HG02759 (cell line): Measurements from ENCODE around the gene NOBOX.
"Not testable (repeated sequence)": the region's sequence is repeated elsewhere in the genome, so short reads cannot be mapped to it uniquely, and the experiment has no call there.

ENCODE experiments used
- ATAC-seq: cut with Tn5 transposase; IDR thresholded peaks from one replicate; pipeline ENCODE4 v1.9.1; 2021; ENCODE audit warnings: mild to moderate bottlenecking, moderate library complexity; ENCODE audit not compliant: unreplicated experiment

Gene NOBOX

DNA sequence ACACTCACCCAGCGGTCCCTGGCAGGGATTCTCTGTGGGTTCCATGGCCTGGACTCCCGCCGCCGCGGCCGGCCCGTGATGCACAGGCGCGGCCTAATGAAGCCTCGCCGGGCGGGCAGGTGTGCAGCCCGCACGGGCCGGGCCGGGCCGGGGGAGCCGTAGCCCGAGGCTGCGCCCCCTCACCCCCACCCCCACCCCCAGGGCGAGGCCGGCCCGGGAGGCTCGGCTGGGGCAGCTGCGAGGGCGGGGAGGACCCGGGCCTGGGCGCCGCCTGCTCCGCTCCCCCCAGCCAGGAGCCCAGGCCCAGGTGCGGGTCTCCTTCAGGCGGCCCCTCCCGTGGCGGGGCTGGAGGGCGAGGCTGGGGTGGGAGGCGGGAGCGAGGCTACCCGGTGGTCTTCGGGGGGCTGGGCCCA lies at the start of gene NOBOX:
TSS of gene NOBOX (minus strand) at position 45 of the 413 bp plus-strand sequence.
- no peak for ATAC-seq

- peak; percentile 75 for ATAC-seq
Measured at GRCh38 chr7:144452064-144452463, 48.6 kb upstream of the NOBOX start.

- ATAC-seq: no peak
Measured at GRCh38 chr7:144445590-144445989, 42.1 kb upstream of the NOBOX start.

DNA sequence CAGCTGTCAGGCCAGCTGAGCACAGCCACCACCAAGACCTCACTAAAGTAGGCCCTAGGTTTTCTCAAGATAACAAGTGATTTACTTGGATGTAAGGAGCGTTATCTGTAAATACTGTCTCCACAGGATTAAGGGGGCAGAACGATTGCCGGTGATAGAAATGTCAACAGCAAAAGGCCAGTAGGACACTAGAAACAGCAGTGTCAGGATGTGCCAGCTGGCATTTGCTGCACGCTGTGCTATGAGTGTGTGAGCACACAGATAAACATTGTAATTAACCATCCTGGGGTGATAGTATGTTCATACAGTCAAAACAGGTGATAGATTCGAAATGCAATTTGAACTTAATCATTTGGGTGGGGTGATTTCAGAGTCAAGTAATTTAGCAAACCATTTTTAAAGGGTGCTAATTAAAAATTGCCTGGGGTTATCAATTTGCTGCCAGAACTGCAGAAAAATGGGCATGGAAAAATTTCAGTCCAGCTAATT lies 36.3 kb upstream of the NOBOX start:
- no peak for ATAC-seq

DNA sequence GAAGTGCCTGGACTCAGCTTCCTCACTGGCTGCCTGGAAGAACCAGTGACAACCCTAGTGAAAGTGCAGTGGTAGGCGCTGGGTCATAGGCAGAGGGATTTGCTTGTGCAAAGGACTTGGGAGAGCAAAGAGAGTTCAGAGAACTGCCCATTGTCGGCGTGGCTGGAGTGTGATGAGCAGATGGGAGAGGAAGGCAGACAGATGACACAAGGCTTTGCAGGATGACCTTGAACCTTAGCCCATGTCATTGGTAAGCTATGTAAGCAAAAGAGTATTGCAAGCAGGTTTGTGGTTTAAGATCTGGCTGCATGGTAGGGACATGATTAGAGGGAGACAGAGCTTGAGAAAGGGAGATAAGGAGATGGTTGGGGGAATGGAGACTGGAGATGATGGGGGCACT lies 35.3 kb upstream of the NOBOX start:
- ATAC-seq: no peak

- peak; percentile 76 for ATAC-seq
Measured at GRCh38 chr7:144437370-144438191, 34.1 kb upstream of the NOBOX start.

DNA sequence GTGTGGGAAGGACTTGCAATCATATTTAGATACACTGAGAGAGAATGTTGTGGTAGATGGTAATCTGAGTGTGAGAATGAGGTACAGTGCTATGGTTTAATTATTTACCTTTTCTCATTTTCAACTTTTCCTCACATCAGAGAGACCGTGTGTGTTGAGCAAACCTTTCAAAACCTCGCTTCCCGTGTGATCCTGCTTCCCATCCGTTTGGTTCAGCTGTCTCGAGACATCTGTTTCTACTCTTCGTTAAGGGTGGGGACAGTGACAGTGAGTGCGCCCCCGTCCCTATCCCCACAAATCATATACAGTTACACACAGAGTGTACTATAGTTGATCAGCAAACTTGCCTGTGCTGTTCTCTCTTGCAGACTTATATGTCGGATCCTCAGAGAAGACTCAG lies 33.0 kb upstream of the NOBOX start:
- no peak for ATAC-seq

DNA sequence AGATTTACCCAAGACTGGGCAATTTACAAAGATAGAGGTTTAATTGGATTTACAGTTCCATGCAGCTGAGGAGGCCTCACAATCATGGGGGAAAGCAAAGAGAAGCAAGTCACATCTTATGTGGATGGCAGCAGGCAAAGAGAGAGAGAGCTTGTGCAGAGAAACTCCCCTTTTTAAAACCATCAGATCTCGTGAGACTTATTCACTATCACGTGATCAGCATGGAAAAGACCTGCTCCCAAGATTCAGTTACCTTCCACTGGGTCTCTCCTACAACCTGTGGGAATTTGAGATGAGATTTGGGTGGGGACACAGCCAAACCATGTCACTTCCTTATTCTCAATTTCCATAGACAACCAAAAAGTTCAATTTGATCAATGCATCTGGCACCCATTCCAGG lies 24.9 kb upstream of the NOBOX start:
- ATAC-seq: no peak

GRCh38 chr7:144427539-144427938 lies 24.0 kb upstream of the NOBOX start:
- ATAC-seq: not testable (repeated sequence)

DNA sequence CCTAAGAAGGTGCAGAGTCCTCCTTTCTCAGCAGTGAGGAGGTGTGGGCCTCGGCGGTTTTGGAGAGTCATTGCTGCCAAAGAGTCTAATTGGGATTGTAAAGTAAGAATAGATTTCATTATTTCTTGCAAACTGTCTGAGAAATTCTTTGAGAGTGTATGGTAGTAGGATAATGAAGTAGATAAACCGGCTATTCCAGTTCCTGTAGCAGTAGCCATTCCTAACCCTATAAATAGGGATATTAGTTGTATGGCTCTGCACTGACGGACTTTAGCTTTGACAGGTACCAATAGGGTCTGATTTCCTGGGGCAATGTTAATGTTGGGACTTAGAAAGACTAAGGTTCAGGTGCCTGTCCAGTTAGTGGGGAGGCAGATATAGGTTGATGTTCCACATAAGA lies 15.4 kb upstream of the NOBOX start:
- not testable (repeated sequence) for ATAC-seq

GRCh38 chr7:144416341-144416740 lies 12.8 kb upstream of the NOBOX start:
- ATAC-seq: no peak

DNA sequence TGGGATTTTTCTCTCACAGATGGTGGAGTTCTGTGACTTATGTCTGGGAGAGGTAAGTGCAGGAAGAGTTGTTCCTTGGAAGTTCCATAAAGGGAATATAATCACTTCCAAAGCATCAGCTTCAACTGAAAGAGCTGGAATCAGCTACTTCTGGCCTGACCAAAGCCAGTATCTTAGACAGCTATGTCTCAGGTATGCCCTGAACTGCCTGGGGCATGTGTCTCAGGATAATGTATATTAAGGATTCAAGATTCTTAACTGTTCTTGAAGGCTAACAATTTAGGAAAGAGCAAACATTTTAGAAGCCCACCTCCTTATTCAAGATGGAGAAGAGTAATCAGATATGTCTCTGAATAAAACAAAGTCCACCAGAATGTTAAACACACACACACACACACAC lies 12.4 kb upstream of the NOBOX start:
- ATAC-seq: no peak

DNA sequence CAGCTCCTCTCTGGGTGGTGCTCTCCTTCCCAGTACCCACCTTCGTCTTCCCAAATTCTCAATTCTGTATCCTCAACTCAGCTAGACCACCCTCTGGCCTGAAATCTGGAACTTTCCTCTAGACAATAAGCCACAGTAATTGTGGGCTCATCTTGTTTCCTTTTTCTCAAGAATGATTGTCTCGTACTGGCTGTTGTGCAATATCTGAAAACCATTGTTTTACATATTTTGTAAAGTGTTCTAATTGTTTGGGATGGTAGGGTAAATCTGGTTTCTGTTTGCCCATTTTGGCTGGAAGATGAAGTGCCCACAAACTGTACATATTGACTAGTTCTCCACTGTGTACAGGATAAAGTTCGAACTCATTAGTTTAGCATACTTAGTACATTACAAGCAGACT lies 11.3 kb upstream of the NOBOX start:
- no peak for ATAC-seq

DNA sequence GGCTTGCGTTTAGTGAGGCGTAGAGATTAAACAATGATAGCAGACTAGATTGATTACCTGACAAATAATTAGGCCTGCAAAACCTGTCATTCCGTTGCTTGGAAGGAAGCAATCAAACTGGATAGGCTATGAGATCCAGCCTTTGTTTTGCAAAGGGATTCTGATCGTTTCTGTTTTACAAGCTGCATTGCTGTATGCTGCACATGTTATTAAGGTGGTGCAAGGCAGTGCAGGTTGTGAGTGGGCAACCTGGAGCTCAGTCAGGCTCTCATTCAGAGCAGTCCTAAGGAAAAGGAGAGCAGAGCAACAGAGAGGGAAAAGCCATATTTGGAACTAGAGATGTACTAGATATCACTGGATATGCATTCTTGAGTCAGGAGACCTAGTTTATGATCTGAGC lies 6.9 kb upstream of the NOBOX start:
- ATAC-seq: no peak

GRCh38 chr7:144408121-144408520 lies 4.6 kb upstream of the NOBOX start:
- no peak for ATAC-seq

GRCh38 chr7:144407266-144407931 lies 3.9 kb upstream of the NOBOX start:
- no peak for ATAC-seq

DNA sequence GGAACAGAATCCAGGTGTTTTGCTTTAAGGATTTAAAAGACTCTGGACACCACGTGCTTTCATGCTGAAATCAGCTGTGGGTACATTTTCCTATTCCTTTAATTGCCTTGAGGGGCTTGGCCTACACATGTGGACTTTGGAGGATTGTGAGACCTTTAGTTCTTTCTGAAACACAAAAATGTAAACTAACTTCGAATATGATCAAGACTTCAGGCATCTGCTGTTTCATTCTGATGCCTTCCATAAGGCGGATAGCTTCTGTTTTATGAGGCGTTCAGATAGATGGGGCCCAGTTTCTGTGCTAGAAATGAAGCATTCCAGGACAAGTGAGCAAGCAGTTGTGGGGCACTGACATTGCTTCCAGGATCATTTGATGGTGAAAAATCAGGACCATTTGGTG lies 1.5 kb upstream of the NOBOX start:
- ATAC-seq: no peak

DNA sequence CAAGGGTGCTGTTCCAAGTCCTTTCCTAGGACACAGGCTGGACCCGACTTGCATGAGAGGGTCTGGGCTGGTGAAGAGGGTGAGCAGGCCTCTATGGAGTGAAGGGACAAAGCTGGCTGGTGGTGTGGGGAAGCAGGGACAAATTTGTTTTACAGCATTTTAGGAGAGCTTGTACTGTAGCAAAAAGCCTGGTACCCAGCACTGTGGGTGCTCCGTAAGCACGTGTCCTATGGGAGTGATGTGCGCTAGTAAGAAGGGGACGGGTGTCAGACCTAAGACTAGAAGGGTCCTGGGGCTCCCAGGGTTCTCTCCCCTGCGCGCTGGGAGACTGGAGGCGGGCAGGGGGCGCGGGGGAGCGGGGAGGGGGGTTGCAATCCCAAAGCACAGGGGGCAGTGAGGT lies 391 bp downstream of the NOBOX start:
- ATAC-seq: no peak

GRCh38 chr7:144401490-144401889 lies 2.0 kb downstream of the NOBOX start:
- ATAC-seq: no peak

DNA sequence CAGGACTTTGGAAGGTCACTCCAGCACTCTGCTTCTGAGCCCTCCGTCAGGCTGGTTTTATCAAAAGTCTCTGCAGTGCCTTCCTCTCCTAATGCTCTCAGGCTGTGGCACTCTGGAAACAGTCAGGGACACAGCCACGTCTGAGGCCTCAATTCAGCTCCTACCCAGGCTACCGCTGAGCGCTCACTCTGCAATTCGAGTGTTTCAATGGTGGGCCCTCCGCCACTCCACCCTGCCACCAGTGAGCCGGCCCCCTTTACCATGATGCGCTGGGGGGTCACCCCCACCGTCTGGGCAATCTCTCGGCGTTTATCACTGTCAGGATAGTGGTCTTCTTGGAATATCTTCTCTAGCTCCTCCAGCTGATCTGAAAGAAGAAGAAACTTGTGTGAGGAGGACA lies 3.5 kb downstream of the NOBOX start:
- ATAC-seq: no peak

- no peak for ATAC-seq
Measured at GRCh38 chr7:144398911-144399310, 4.6 kb downstream of the NOBOX start.

- ATAC-seq: no peak
Measured at GRCh38 chr7:144398291-144398690, 5.2 kb downstream of the NOBOX start.
